SK-N-SH (cell line): ENCODE results near the gene EP400. TPM values are rescaled to one million over a fixed set of nuclear protein-coding genes. Genes with fewer than 3 reads are reported as not detected.
"Not testable (repeated sequence)": the region's sequence is repeated elsewhere in the genome, so short reads cannot be mapped to it uniquely, and the experiment has no call there.

Source experiments
- CTCF ChIA-PET: fragments of 300-600, 350-600 bp; formaldehyde crosslinking; extraction: SDS; loops from one replicate; lab custom pipeline; 2021; lab: Yijun Ruan, JAX
- POLR2A ChIA-PET: fragments of 350-600 bp; sonication (Branson Sonifier 250); formaldehyde crosslinking; extraction: SDS; loops from one replicate; lab custom pipeline; 2020; ENCODE audit warnings: antibody characterized with exemption, inconsistent platforms; lab: Yijun Ruan, JAX
- DNase-seq: peaks from one replicate; pipeline ENCODE4 v3.0.0; 2012
- H2AFZ ChIP-seq: fragments of 200-600 bp; sonication (generic); 2 replicates; pipeline ENCODE4 v1.8.1; 2016; ENCODE audit warnings: antibody characterized with exemption, mild to moderate bottlenecking, low read depth
- H3F3A ChIP-seq: fragments of 200-600 bp; sonication (generic); replicated peaks from 2 replicates; pipeline ENCODE3; 2016; ENCODE audit warnings: antibody characterized with exemption, mild to moderate bottlenecking; ENCODE audit not compliant: insufficient read depth
- H3K27ac ChIP-seq, 2 experiments: fragments of 200-500 bp in 1 of 2; fragments of 200-600 bp in 1 of 2; sonication (Bioruptor generic) in 1 of 2; sonication (generic), shearing (Covaris generic) in 1 of 2; 2 replicates each; pipeline versions ENCODE4 v1.5.1 to v1.6.1; 2014 to 2016; ENCODE audit warnings: low read depth in 2 of 2, inconsistent platforms in 1 of 2, low read length in 1 of 2, mild to moderate bottlenecking in 1 of 2, mixed read lengths in 1 of 2
- H3K27me3 ChIP-seq: fragments of 200-600 bp; sonication (generic), shearing (Covaris generic); 2 replicates; pipeline ENCODE4 v1.6.1; 2016; ENCODE audit warnings: mixed run types; ENCODE audit not compliant: insufficient read depth
- H3K36me3 ChIP-seq, 2 experiments: fragments of 200-500 bp in 1 of 2; fragments of 200-600 bp in 1 of 2; sonication (Bioruptor generic) in 1 of 2; sonication (generic) in 1 of 2; replicated peaks in 1 of 2; 2 replicates each; pipeline versions ENCODE3 to v1.5.1; 2014 to 2016; ENCODE audit warnings: low read length in 1 of 2, mild to moderate bottlenecking in 1 of 2; ENCODE audit not compliant: insufficient read depth in 2 of 2, control insufficient read depth in 1 of 2
- H3K4me1 ChIP-seq, 2 experiments: fragments of 200-500 bp in 1 of 2; fragments of 200-600 bp in 1 of 2; sonication (Bioruptor generic) in 1 of 2; sonication (generic), shearing (Covaris generic) in 1 of 2; 2 replicates each; pipeline versions ENCODE4 v1.5.1 to v1.6.1; 2014 to 2016; ENCODE audit warnings: low read depth in 1 of 2, low read length in 1 of 2, mixed run types in 1 of 2; ENCODE audit not compliant: insufficient read depth in 2 of 2, control insufficient read depth in 1 of 2
- H3K4me2 ChIP-seq: fragments of 200-600 bp; sonication (generic), shearing (Covaris generic); 2 replicates; pipeline ENCODE4 v1.6.1; 2017; ENCODE audit warnings: mixed run types
- H3K4me3 ChIP-seq, 2 experiments: fragments of 200-500 bp in 1 of 2; fragments of 200-600 bp in 1 of 2; sonication (Bioruptor generic) in 1 of 2; sonication (generic), shearing (Covaris generic) in 1 of 2; 2 replicates each; pipeline versions ENCODE4 v1.5.1 to v1.8.1; 2014 to 2016; ENCODE audit warnings: low read depth in 2 of 2, inconsistent platforms in 1 of 2, low read length in 1 of 2, mild to moderate bottlenecking in 1 of 2, mixed read lengths in 1 of 2, moderate library complexity in 1 of 2
- H3K79me2 ChIP-seq: fragments of 200-600 bp; sonication (generic); 2 replicates; pipeline ENCODE4 v1.8.1; 2017; ENCODE audit warnings: mild to moderate bottlenecking; ENCODE audit not compliant: insufficient read depth
- H3K9ac ChIP-seq: fragments of 200-600 bp; sonication (generic); 2 replicates; pipeline ENCODE4 v1.6.1; 2017; ENCODE audit warnings: mixed run types
- H3K9me2 ChIP-seq: fragments of 200-600 bp; sonication (generic); 2 replicates; pipeline ENCODE4 v1.6.1; 2017; ENCODE audit warnings: mixed run types
- H3K9me3 ChIP-seq: fragments of 200-600 bp; sonication (generic); 2 replicates; pipeline ENCODE4 v1.6.1; 2017; ENCODE audit warnings: mixed run types, mild to moderate bottlenecking, moderate library complexity
- H4K20me1 ChIP-seq: fragments of 200-600 bp; sonication (generic); 2 replicates; pipeline ENCODE4 v1.6.1; 2017; ENCODE audit warnings: mild to moderate bottlenecking, mixed run types; ENCODE audit not compliant: insufficient read depth
- EP300 ChIP-seq, 2 experiments: IDR thresholded peaks; 2 replicates each; pipeline versions ENCODE4 v1.4.0 to v1.6.1; 2012; ENCODE audit warnings: borderline replicate concordance in 1 of 2, low read depth in 1 of 2, low read length in 1 of 2
- FOSL2 ChIP-seq: IDR thresholded peaks from 2 replicates; pipeline ENCODE4 v1.4.0; 2012; ENCODE audit warnings: low read depth, mild to moderate bottlenecking, moderate library complexity, borderline replicate concordance
- GATA2 ChIP-seq: sonication (generic); formaldehyde crosslinking; IDR thresholded peaks from 2 replicates; pipeline ENCODE4 v1.5.0; 2020; ENCODE audit warnings: mild to moderate bottlenecking, missing genetic modification reagents
- JUND ChIP-seq: IDR thresholded peaks from 2 replicates; pipeline ENCODE4 v1.4.0; 2012
- NFIC ChIP-seq: IDR thresholded peaks from 2 replicates; pipeline ENCODE4 v1.4.0; 2012; ENCODE audit warnings: borderline replicate concordance
- NRF1 ChIP-seq: IDR thresholded peaks from 2 replicates; pipeline ENCODE4 v1.6.1; 2012; ENCODE audit warnings: low read depth, mild to moderate bottlenecking, low read length
- RCOR1 ChIP-seq: fragments of 150-350 bp; IDR thresholded peaks from 2 replicates; pipeline ENCODE4 v1.6.1; 2017; ENCODE audit warnings: antibody characterized with exemption, low read length
- RXRA ChIP-seq: IDR thresholded peaks from 2 replicates; pipeline ENCODE4 v1.4.0; 2012; ENCODE audit warnings: low read depth, mild to moderate bottlenecking, borderline replicate concordance
- TAF1 ChIP-seq: IDR thresholded peaks from 2 replicates; pipeline ENCODE4 v1.6.1; 2012; ENCODE audit warnings: low read depth, mild to moderate bottlenecking, low read length, moderate library complexity, borderline replicate concordance
- TCF12 ChIP-seq: IDR thresholded peaks from 2 replicates; pipeline ENCODE4 v1.4.0; 2012
- WGBS: methylation state at CpG from one replicate; pipeline ENCODE4 v1.1.6; 2017; ENCODE audit warnings: low lambda C conversion rate; 5-methylcytosine and 5-hydroxymethylcytosine counted together
- polyA plus RNA-seq, 3 experiments: library from polyadenylated mRNA; depleted of rRNA; stranded (reverse); fragments of >200 nt; gene quantifications; 2 replicates each; pipeline ENCODE4 v1.2.3, GENCODE V29; 2012
- TF ChIP-seq, protein P1 (sequence below): fragments of 150-350 bp; IDR thresholded peaks from 2 replicates; pipeline ENCODE4 v1.6.1; 2017; ENCODE audit warnings: antibody characterized with exemption, low read length, low read depth, borderline replicate concordance
- TF ChIP-seq, protein P2 (sequence below): fragments of 200-600 bp; sonication (generic); IDR thresholded peaks from 2 replicates; pipeline ENCODE4 v1.6.1; 2017; ENCODE audit warnings: antibody characterized with exemption, mild to moderate bottlenecking, moderate library complexity

EP400 gene
- polyA plus RNA-seq, 1 of the 3 experiments (the other 2 are of a cell fraction) = 7.0 TPM

DNA sequence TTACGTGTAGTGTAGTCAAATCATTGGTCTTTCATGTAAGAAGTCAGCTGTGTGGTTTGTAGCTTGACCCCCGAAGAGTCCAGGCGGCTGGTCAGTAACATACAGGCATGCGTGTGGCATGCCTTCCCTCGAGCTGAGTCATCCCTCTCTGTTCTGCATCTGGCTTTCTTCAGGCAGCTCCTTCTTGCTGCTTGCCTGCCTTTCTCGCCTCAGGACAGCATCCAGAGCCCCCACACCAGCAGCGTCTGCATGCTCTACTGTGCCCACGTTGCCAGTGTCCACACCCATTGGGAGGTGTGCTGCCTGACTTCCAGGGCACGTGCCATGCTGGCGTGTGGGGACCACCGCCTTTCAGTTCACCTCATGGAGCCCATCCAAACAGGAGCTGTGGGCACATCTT is 96.8 kb downstream of the EP400 start (continued):
- TF ChIP-seq, protein P1, sequence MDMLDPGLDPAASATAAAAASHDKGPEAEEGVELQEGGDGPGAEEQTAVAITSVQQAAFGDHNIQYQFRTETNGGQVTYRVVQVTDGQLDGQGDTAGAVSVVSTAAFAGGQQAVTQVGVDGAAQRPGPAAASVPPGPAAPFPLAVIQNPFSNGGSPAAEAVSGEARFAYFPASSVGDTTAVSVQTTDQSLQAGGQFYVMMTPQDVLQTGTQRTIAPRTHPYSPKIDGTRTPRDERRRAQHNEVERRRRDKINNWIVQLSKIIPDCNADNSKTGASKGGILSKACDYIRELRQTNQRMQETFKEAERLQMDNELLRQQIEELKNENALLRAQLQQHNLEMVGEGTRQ = no peak
- peak; percentile 95 for TF ChIP-seq TCF12
- TF ChIP-seq, protein P2, sequence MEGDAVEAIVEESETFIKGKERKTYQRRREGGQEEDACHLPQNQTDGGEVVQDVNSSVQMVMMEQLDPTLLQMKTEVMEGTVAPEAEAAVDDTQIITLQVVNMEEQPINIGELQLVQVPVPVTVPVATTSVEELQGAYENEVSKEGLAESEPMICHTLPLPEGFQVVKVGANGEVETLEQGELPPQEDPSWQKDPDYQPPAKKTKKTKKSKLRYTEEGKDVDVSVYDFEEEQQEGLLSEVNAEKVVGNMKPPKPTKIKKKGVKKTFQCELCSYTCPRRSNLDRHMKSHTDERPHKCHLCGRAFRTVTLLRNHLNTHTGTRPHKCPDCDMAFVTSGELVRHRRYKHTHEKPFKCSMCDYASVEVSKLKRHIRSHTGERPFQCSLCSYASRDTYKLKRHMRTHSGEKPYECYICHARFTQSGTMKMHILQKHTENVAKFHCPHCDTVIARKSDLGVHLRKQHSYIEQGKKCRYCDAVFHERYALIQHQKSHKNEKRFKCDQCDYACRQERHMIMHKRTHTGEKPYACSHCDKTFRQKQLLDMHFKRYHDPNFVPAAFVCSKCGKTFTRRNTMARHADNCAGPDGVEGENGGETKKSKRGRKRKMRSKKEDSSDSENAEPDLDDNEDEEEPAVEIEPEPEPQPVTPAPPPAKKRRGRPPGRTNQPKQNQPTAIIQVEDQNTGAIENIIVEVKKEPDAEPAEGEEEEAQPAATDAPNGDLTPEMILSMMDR = no peak
- peak; percentile 80; the same call in 1 of the 2 replicates for TF ChIP-seq FOSL2
- TF ChIP-seq TAF1 = no peak
- TF ChIP-seq EP300 (IDR thresholded peaks at IDR 0.05; ENCODE audit: borderline replicate concordance in 1 of 2, low read depth in 1 of 2, low read length in 1 of 2) = peak in 1 of 2 experiments; percentile 64; a peak in 1 of 4 replicates
- no peak for TF ChIP-seq RXRA
- TF ChIP-seq NRF1 = peak; percentile 23; the same call in 1 of the 2 replicates
- TF ChIP-seq, all 33 proteins: peak for 15

DNA sequence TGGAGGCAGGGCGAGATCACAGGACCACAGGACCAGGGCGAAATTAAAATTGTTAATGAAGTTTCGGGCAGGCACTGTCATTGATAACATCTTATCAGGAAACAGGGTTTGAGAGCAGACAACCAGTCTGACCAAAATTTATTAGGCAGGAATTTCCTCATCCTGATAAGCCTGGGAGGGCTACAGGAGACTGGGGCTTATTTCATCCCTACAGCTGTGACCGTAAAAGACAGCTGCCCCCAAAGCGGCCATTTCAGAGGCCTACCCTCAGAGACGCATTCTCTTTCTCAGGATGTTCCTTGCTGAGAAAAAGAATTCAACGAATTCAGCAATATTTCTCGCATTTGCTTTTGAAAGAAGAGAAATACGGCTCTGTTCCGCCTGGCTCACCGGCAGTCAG is 97.9 kb downstream of the EP400 start:
- H3K4me3 ChIP-seq, H3K79me2 ChIP-seq, H3K9ac ChIP-seq, CTCF ChIA-PET, H4K20me1 ChIP-seq, H3K27me3 ChIP-seq, POLR2A ChIA-PET, H3F3A ChIP-seq, DNase-seq, H2AFZ ChIP-seq, H3K9me3 ChIP-seq, H3K4me2 ChIP-seq, H3K9me2 ChIP-seq, H3K27ac ChIP-seq: not testable (repeated sequence)
- 79% methylated on average over 11 of the region's 11 CpGs for WGBS
- peaks cover 7 to 35% of the 10 kb centered on the region in 2 experiments for H3K4me1 ChIP-seq
- peak; percentile 79 for TF ChIP-seq GATA2 (CRISPR knock-in tag)
- H3K36me3 ChIP-seq = peaks cover 44 to 68% of the 10 kb centered on the region in 2 experiments

DNA sequence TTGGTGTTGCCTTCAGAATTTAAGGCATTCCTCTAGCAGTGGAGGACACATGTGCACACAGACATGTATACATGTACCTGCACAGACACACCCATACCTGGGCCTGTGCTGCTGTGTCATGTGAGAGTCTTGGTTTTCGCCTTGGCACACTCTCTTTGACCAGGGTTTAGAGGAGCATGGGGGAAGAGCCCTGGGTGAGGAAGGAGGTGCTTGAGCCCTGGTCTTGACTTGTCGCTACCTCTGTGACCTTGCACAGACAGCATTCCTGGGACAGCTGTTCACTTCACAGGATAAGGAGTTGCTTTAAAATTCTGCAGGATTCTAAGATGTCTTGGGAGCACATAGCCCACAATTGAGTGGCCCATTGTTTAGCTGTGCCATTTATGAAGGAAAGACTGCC is 99.7 kb downstream of the EP400 start:
- WGBS = 83% methylated on average over 2 of the region's 2 CpGs
- POLR2A ChIA-PET = no interaction called here
- H3K27me3 ChIP-seq = no peaks in the 10 kb centered on the region

More for the DNA sequence above, 99.7 kb downstream of the EP400 start:
- DNase-seq = no peak
- H3K4me2 ChIP-seq = no peak overlapping the region
- no peaks in the 10 kb centered on the region for H3K9me3 ChIP-seq
- no peak overlapping the region for H3K27ac ChIP-seq
- peaks cover 45 to 71% of the 10 kb centered on the region in 2 experiments for H3K36me3 ChIP-seq
- no peak overlapping the region for H3K9ac ChIP-seq
- no peaks in the 10 kb centered on the region for H3F3A ChIP-seq
- no peak overlapping the region for H3K4me3 ChIP-seq
- CTCF ChIA-PET = no interaction called here
- peaks cover 7 to 35% of the 10 kb centered on the region in 2 experiments for H3K4me1 ChIP-seq
- peaks cover 9% of the 10 kb centered on the region; the same call in 1 of the 2 replicates for H4K20me1 ChIP-seq
- peaks cover 8% of the 10 kb centered on the region for H3K79me2 ChIP-seq
- no peaks in the 10 kb centered on the region for H3K9me2 ChIP-seq
- TF ChIP-seq NFIC (no peak), RCOR1 (no peak), NRF1 (no peak), JUND (no peak)
- H2AFZ ChIP-seq = no peak overlapping the region
